GM19025 (cell line): ENCODE measurements around the gene GNG8.

Source experiments
- ATAC-seq: cut with Tn5 transposase; IDR thresholded peaks from one replicate; pipeline ENCODE4 v1.9.1; 2021; ENCODE audit warnings: mild to moderate bottlenecking, low read depth, moderate library complexity; ENCODE audit not compliant: unreplicated experiment

The GNG8 gene

DNA sequence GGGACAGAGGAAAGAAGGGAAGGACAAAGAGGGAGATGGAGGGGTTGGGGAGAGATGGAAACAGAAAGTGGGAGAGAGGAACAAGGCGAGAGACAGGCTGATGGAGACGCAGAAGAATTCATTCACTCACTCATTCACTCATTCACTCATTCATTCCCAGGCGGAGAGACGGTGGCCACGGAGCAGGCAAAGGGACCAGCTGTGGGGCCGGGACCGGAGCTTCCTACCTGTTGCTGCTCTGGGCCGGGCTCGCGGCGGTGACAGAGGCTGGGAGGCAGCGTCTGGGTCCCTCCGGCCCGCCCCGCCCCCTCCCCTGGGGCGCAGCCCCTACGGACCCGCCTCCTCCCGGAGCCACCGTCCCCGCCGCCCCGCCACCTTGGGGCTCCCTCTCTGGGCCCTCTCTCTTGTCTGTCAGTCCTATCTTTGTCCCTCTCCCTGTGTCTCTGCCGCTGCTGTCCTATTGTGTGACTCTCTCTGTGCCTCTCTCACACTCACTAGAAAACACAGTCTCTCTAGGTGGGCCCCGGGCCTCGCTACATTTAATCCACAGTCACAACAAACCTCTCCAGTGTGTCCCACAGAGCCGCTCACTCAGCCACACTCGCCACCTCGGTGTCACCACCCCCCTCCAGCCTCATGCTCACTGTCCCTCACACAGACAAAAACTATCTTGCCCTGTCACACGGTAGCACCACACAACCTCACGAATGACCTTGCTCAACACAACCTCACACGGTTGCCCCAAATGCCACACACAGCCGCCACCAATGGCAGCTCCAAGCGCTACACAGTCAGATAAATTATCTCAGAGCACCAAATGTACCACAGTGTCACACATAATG, at the start of gene GNG8:
TSS of gene GNG8 (minus strand) at position 283 of the 842 bp plus-strand sequence. CDS start 1,520 bp downstream, outside the sequence.
- no peak for ATAC-seq

DNA sequence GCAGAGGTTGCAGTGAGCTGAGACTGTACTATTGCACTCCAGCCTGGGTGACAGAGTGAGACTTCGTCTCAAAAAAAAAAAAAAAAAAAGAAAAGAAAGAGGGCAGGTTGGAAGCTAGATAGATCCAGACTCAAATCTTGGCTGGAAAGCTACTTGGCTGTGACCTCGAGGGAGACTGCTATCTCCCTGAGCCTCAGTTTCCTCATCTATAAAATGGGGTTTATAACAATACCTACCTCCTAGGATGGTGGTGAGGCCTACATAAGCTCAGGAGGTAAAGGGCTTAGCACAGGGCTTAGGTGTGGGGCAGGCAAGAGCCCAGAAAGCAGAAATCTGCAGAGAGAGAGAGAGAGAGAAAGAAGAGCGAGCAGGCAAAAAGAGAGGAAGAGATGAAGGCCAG, 49.2 kb upstream of the GNG8 start:
- ATAC-seq: no peak

DNA sequence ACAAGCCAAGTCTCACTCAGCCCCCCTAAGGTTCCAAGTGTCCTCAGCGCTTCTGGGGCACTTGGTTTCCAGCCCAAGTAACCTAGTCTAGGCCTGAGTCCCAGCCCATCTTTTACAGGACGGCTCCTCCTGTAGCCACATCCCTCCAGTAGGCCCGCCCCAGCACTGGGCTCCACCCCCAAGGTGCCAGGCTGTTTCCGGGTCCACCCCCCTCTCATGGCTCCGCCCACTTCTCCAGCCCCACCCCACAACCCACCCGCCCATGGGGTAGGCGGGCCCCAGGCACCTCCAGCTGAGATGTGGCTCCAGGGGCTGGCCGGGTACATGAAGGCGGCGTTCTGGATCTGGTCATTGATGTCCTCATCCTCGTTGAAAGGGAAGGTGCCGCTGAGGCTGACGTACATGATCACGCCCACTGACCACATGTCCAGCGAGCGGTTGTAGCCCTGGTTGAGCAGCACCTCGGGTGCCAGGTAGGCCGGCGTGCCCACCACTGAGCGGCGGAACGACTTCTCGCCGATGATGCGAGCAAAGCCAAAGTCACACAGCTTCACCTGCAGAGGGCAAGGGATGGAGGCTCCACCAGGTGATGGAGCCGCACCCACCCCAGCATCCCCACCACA, 42.2 kb upstream of the GNG8 start:
- ATAC-seq: no peak

DNA sequence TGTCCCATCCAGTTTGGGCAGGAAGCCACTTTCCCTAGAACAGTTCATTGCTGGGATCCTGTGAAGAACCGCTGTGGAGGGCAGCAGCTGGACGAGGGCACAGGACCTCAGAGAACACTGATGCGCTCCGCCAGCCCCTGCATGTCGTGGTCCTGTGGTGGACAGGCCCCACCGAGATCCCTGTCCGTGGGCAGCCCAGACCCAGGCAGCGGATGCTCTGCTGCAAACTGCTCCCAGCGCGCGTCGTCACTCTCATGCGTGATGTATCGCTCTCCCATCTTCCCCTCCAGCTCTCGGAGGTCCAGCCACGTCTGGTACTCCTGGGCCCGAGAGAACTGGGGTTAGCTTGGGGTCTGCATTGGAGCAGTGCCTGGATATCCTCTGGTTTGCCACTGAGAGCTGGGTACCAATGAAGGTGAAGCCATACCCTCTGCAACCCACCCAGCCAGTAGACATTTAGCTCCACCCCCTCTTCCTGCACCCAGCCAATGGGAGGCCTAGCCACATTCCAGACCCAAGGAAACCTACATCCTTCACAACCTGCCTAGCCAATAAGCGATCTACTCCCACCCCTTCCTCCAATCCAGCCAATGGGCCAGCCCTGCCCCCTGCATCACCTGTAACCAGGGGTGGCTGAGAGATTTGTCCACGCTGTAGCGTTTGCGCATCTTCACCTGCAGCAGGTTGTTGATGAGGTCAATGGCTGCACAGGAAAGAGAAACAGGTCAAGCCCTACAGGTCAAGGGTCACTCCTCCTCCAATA, 38.6 kb upstream of the GNG8 start:
- ATAC-seq: no peak

DNA sequence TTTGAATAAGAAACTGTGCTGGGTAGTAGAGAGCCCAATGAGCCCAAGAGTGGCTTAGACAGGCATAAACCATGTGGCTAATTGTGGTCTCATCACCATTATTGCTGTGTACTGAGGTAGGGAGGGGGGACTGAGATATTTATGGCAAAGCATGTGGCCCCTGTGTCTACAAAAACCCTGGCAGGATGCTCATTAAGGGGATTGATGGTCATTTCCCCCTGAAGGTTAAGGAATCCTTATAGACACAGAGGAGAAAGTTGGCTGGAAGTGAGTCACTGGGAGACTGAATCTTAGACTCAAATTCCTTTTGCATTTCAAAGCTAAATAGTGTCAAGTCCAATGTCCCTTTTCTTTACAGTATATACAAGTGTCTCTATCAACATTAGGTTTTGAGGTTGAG, 34.8 kb upstream of the GNG8 start:
- ATAC-seq: no peak

- no peak for ATAC-seq
These were observed 32.7 kb upstream of the GNG8 start for GRCh38 chr19:46668662-46669061.

- no peak for ATAC-seq
These were observed 29.1 kb upstream of the GNG8 start for GRCh38 chr19:46665072-46665471.

- ATAC-seq: no peak
These were observed 26.0 kb upstream of the GNG8 start for GRCh38 chr19:46661735-46662592.

DNA sequence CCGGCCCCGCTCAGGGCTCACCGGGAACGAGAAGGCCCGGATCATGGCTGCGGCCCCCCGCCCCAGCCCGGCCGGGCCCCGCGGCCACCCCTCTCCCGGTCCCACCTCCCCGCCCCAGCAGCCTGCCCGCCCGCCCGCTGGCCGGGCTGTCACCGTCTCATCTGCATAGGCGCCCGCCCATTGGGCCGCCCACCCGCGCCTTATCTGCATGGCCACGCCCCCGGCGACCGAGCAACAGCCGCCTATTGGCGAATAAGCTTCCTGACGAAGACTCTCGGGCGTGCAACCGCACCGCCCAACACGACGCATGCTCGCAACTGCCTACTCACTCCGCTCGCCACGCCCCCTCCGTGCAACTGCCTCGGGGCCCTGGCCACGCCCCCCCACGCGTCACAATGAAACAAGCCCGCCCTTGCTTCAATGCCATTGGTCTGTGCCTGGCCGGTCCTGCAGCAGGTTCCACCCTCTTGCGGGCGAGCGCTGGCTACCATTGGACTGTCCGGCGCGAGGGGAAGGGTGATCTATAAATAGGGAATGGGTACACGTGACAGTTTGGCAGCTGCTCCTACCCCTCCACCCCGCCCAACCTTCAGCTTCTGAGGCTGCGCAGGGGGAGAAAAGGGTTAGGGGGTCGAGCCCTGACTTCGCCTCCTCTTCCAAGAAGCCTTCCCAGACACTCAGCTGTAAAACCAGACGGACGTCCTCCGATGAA, 25.2 kb upstream of the GNG8 start, which contains the start of gene DACT3:
TSS of gene DACT3 (minus strand) at position 163 of the 712 bp plus-strand sequence. CDS start at position 45, 118 bp downstream.
- peak; percentile 94 for ATAC-seq

- ATAC-seq: no peak
These were observed 24.6 kb upstream of the GNG8 start for GRCh38 chr19:46660551-46661019.

DNA sequence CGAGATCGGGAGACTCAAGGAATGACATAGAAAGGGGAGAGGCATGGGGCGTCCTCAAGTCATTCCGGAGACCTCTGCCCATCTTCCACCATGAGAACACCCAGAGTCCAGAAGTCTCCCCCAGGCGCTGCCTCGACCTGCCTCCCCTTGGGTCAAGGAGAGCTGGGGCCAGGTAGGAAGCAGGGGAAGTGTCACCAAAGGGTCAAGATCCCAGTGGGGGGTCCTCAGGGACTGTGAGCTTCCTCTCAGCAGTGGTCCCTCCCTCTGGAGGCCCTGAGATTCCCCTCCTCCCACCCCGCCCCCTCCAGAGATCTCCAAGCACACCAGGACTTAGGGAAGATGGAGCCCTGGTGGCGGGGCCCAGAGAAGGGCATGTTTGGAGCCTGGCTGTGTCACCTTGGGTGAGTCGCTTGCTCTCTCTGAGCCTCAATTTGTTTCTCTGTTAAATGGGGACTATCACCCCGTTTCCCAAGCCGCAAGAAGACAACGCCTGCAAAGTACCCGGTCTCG, 24.1 kb upstream of the GNG8 start:
- ATAC-seq: no peak

- no peak for ATAC-seq
These were observed 23.4 kb upstream of the GNG8 start for GRCh38 chr19:46659151-46660007.

DNA sequence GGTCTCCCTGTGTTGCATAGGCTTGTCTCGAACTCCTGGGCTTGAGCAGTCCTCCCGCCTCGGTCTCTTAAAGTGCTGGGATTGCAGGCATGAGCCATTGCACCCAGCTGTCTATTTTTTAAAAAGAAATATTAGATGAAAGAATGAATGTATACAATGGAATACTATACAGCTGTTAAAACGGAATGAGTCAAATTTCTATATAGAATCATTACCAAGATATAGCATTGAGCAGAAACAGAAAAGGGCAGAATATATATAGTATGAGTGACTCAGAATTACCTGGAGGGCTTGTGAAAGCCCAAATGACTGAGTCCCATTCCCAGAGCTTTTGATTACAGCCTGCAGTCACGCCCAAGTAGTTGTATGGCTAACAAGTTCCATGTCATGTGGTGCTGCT, 20.5 kb upstream of the GNG8 start:
- no peak for ATAC-seq

DNA sequence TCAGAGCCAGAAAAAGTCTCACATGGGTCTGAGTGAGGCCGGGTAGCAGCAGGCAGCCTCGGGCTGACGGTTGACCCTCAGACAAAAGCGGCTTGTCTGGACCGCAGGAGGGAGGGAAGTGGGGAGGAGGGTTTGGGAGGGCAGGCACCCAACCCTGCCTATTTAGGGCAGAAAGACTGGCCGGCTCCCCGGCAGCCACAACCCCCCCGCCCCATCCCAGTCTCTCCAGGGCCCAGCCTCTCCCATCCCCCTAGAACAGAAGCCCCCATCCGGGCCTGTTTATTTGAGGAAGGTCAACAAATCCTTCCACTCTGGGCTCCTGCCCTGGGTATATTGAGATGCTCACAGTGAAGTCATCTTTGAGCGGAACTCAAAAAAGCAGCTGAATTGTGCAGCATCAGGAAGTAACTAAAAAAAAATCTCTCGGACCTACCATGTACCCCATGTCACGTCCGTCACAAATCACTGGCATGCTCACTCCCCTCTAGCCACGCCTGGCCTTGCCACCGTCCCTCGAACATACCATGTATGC, 18.7 kb upstream of the GNG8 start:
- no peak for ATAC-seq

- ATAC-seq: no peak
These were observed 14.4 kb upstream of the GNG8 start for GRCh38 chr19:46650445-46650844.

DNA sequence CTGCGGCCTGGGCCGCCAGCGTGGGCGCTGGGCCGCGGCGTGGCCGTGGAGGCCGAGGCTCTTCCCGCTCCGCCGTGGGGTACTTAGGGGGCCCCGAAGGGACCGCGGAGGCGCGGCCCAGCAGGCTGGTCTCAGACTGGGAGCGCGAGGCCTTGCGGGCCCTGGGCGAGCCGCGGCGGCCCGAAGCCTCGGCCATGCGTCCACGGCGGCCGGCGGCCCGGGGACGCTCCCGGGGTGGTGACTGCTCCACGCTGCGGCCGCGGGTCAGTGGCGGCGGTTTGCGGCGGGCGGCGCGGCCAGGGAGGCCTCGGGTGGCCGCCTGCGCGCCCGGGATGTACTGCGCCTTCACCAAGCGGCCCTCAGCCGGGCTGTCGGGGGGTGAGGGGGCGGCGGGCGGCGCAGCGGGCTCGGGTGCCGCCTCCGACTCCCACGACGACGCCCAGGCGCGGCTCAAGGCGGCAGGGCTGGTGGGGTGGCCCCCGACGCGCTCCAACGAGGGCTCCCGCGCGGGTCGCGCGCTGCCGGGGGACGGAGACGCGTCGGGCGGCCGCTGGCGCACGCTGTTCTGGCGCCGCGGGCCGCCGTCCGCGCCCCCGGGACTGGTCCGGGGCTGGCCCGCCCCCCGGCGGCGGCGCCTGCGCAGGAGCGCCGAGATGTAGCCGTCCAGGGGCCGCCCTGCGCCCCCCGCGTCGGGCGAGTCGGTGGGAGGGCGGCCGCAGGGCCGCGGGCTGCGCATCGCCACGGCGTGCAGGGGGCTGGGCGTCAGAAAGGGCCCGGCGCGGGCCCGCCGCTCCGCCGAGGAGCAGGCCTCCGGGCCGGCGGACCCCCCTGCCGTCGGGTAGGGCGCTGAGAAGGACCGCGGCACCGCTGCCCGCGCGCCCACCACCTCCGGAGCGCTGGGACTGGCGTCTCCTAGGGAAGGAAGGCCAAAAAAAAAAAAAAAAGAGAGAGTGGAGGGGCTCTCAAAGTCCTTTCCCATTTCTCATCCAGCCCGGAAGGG, 13.3 kb upstream of the GNG8 start:
- no peak for ATAC-seq
